CD4-positive, alpha-beta T cell treated with Interleukin-6 for 4 hours (primary cell): ENCODE measurements around the gene TRPM2.

ENCODE experiments used
- DNase-seq: peaks from one replicate; pipeline ENCODE4 v3.0.0-alpha.2; 2020; ENCODE audit warnings: mixed read lengths

Gene TRPM2

DNA sequence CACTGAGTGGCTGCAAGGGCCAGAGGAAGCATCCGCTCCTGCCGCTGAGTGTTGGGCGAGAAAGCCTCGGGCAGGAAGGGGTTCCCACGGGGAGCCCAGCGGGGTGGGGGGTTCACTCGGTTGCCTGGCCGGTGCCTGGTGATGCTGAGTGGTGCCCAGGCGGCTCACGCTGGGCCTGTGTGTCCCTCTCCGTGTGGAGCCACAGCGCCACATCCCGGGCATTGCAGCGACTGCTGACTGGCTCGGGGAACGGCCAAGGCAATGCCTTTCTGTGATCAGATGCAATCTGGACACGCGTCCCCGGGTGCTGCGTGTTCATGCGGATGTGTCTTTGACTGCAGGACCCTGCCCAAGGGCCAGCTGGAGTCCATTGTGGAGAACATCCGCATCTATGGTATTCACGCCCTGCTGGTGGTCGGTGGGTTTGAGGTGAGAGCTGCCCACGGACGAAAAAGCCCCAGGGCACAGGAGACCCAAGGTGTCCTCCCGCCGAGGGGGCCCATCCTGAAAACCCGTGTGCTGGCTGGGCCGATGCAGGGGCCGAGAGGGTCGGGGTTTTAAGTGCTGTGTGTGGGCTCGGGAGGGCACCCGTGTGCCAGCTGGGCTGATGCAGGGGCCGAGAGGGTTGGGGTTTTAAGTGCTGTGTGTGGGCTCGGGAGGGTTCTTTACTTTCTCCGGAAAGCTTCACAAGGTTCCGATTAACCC, 30.6 kb upstream of the TRPM2 start:
- DNase-seq: no peak

DNA sequence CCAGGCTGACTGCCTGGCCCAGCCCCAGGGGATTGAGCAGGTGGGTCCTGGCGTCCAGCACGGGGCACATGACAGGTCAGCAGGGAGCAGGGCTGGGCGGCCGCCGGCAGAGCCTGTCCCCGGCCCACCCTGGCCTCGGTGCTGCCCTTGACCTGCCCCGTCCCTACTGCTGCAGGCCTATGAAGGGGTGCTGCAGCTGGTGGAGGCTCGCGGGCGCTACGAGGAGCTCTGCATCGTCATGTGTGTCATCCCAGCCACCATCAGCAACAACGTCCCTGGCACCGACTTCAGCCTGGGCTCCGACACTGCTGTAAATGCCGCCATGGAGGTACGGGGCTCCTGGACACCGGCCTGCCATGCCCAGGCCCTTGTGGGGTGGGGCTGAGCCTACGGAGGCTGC, 29.8 kb upstream of the TRPM2 start:
- no peak for DNase-seq

- no peak for DNase-seq
These were observed 29.1 kb upstream of the TRPM2 start for GRCh38 chr21:44324106-44324853.

DNA sequence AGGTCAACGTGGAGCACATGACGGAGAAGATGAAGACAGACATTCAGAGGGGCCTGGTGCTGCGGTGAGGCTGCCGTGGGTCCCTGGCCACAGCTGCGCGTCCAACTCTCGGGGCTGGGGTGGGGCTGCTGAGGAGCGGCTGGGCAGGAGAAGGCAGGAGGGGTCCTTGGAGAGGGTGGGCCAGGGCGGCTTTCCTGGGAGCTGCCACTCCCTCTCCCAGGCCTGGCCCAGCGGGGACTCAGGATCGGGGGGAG, 28.6 kb upstream of the TRPM2 start:
- no peak for DNase-seq

- no peak for DNase-seq
These were observed 27.8 kb upstream of the TRPM2 start for GRCh38 chr21:44325386-44326271.

GRCh38 chr21:44326272-44326647, 27.2 kb upstream of the TRPM2 start:
- no peak for DNase-seq

DNA sequence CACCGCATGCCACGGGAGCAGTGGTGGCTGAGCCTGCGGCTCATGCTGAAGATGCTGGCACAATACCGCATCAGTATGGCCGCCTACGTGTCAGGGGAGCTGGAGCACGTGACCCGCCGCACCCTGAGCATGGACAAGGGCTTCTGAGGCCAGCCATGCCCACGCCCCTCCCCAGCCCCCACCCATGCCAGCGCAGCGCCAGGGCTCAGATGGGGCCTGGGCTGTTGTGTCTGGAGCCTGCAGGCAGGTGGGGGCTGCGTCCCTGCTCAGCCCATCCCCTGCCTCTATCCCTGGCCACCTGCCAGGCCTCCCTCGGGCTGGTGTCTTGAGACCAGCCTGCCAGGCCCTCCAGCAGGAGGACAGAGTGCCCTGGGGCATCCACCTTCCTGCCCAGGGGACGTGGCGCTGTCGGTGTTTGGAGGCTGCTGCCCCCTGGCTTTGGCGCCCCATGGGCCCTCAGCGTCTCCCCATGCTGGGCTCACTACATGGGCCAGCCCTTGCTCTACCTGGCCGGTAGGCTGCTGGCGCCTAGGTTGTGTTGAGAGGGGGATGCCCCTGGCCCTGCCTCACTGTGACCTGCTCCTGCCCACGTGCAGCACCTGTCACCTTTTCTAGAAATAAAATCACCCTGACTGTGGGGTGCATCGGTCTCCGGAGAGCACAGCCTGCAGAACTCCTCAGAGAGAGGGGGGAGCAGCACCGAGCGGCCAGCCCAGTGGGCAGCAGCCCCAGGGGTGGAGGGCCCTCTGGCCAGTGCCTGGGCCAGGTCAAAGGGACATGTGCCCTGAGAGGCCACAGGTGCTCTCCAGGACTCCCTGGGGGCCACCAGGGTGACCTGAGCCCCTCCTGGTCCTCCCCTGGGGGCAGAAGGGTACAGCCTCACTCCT, 26.5 kb upstream of the TRPM2 start:
- DNase-seq: no peak

DNA sequence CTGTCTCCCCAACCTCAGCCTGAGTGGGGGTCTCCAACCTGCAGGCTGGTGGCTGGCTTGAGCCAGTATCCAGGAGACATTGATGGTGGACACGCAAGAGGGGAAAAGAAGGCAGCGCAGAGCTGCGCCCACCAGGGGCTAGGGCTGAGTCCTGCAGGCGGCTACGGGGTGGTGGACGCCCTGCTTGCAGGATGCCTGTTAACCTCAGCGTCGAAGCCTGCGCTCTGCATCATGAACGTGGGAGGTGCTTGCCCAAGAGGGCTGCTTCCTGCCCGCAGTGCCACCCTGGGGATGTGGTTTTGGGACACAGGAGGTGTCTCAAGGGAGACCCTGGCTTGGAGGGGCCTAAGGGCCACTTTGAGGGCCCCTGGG, 25.8 kb upstream of the TRPM2 start:
- DNase-seq: no peak

DNA sequence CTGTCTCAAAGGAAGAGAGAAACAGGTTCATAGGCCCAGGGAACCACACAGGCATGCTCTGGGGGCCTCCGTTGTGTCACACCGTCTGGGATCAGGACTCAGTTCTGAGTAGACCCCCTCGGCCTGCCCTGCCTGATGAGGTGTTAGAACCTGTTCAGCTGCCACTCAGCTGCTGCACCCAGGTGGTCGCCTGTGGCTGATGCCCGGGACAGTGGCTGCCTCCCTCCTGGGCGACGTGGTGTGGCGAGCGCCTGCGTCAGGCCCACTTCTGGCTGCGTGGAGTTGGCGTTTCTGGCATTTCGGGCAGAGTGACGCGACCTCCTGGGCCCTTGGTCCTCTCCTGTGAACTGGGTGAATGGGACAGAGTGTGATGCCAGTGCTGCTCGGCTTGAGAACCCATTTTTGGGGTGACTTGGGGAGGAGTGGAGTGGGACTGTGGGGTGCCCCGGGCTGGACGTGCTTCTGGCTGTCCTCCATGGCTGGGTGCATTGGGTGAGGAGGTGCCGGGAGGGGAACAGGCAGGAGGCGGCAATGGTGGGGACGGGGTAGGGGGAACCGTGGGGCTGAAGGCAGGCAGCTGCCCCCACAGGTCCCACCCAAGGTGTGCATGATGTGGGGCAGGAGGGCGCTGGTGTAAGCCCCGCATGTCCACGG, 25.1 kb upstream of the TRPM2 start:
- DNase-seq: no peak

DNA sequence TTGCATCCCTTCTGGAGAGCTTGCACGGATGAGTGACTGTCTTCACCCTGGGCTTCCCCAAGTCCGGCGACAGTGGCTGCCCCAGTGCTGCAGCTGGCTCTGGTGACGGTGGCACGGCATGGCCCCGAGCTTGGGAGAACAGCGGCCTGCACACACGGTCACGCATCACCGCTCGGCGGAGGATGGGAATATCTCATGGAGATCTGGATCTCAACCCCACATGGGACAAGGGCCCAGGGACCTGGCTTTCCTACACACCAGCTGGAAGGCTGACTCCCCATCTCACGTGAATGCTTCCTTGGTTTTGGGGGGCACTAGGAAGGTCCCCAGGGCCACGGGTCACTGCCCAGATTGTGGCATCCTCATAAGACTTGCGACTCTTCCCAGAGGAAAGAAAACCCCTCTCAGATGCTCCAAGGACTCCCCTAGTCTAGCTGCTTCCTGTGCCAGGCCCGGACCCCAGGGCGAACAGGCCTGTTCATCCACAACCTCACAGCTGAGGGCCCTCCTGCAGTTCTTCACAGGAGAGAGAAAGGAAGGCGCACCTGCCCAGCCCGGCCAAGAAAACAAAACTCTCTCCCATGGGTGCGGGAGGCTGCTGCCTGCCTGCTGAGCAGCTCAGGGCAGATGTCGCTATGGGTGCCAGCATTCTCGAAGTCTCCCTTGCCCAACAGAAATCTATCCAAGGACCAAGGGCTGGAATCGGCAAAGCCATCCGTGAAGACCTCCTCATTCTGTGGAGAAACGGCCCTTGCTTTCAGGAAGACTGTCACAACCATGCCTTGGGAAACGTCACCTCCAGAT, 24.1 kb upstream of the TRPM2 start:
- DNase-seq: no peak

- DNase-seq: no peak
These were observed 23.3 kb upstream of the TRPM2 start for GRCh38 chr21:44329971-44330681.

GRCh38 chr21:44330698-44331097, 22.7 kb upstream of the TRPM2 start:
- no peak for DNase-seq

DNA sequence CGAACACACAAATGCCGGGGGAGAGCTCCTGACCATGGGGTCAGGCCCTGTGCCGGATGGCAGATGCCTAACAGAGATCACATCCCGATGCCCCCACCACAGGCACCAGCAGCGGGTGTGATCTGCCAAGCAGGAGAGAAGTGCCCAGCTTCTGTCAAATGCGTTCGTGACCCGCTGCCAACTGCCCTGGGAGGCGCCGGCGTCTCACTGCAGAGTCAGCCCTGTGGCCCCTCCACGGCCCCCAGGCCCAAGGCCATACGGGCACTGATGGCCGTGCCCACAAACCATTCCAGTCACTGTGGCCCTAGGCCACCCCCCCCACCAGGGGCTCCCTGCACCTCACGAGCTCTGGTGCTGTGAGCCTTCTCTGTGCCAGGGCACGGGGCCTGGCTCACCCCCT, 22.2 kb upstream of the TRPM2 start:
- DNase-seq: no peak

DNA sequence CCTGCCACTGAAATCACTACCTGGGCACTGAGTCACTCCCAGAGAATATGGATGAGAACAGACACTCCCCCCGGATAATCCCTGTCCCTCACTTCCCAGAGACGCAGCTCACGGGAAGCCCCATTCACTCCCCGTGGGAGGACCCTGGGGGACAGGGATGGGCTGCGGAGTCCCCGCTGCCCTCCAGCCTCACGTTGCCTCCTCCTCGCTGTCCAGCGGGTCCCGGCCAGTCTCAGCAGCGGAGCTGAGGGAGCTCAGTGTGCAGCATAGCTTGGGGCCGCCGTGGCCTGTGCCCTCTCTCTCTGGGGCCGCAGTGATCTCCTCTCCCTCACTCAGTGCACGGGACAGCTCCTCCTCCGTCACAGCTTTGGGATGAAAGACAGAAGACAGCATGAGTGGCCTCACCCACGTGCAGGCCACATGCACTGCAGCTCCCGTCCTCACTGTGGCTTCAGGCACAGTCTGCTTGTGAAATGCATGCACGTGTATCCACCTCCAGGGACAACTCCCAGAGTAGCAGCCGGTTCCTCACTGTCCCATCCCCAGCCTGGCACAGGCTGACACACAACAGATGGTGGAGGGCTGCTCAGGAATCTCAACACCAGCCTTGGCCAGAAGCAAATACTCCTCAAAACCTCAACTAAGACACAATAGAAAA, 21.6 kb upstream of the TRPM2 start:
- no peak for DNase-seq

GRCh38 chr21:44332383-44332782, 21.0 kb upstream of the TRPM2 start:
- DNase-seq: no peak

- DNase-seq: no peak
These were observed 20.5 kb upstream of the TRPM2 start for GRCh38 chr21:44332965-44333364.

DNA sequence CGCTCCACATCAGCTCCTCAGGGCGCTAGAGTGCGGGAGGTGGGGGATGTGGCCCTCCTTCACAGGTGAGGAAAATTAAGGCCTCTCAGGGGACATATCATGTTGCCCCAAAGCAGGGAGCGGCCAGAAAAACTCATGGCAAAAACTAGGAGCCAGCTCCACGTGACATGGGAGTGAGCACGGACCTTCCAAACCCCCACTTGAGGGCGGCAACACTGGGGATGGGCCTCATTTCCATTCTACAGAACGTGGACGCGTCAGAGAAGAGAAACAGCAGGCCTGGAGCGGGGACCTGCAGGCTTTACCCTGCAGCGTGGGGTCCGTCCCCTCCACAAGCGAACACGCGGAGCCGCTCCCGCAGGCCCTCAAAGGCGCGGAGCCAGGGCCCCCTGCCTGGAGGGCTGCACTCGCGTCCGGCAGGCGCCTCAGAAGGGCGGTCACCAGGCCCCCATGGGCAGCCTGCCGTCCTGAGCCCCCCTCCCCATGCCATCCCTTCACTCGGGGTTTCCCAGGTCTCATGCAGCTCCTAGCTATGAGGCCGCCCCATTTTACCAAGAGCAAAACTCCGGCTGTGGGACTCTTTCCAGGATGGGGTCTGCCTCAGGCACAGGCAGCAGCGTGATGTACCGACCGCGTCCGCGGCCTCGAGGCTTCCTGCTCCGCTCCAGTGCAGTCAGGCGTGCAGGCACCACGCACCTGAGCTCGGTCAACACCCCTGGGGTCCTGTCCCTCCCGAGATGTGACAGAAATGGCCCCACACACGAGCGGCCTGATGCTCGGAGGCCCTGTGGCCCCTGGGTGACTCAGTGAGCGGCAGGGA, 19.7 kb upstream of the TRPM2 start:
- DNase-seq: no peak

DNA sequence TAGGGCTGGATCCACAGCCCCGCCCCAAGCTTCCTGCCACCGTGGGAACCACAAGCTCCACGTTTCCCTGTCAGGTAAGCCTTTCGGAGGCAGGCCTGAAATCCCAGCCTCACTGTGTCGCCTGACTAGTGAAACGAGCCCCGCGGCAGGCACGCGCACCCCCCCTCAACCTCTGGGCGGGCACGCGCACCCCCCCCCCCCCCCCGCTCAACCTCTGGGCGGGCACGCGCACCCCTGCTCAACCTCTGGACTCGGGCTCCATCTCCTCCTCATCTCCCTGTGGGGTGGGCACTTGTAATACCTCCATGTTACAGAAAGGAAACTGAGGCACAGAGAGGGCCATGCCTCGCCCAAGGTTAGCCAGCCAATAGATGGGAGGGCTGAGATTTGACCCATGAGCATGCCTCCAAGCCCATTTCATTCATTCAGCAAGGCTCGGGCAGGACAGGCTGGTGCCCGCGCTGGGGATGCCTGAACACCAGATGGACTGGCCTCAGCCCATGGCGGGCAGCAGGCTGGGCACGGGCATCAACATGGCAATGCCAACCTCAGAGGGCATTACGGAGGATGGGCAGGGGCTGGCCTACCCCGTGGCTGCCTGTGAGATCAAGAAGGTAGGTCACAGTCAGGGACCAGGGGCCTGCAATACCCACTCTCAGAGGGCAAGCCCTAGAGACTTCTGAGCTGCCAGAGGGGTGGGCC, 18.9 kb upstream of the TRPM2 start:
- no peak for DNase-seq
